GM21825 (cell line): ENCODE results near the gene FRMD4B.
"Not testable (repeated sequence)": the region's sequence is repeated elsewhere in the genome, so short reads cannot be mapped to it uniquely, and the experiment has no call there.

ENCODE experiments used
- ATAC-seq: cut with Tn5 transposase; IDR thresholded peaks from one replicate; pipeline ENCODE4 v1.9.1; 2021; ENCODE audit warnings: mild to moderate bottlenecking, moderate library complexity; ENCODE audit not compliant: unreplicated experiment

The FRMD4B gene

DNA sequence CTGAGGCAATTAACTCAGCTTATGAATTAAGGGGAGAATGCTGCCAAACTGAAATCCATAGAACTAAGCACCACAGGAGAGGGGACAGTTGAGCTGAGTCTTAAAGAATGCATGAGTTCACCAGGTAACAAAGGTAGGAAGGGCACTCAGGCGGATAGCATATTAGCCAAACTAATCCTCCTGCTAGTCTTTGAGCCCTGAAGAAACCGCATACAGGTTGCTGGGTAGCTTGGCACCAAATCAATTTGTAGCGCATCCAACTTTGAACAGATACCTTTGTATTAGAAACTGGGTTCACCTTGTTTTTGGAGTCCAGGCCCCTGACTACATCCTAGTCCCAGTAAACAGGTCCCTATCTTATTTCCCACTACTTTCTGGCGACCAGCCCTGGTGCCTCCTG is 93.7 kb downstream of the FRMD4B start:
- ATAC-seq, result no peak

- ATAC-seq, result no peak
Observed at GRCh38 chr3:69290430-69290829, 95.5 kb downstream of the FRMD4B start.

GRCh38 chr3:69290006-69290405 is 95.9 kb downstream of the FRMD4B start:
- no peak for ATAC-seq

- ATAC-seq, result no peak
Observed at GRCh38 chr3:69288161-69288895, 97.6 kb downstream of the FRMD4B start.

DNA sequence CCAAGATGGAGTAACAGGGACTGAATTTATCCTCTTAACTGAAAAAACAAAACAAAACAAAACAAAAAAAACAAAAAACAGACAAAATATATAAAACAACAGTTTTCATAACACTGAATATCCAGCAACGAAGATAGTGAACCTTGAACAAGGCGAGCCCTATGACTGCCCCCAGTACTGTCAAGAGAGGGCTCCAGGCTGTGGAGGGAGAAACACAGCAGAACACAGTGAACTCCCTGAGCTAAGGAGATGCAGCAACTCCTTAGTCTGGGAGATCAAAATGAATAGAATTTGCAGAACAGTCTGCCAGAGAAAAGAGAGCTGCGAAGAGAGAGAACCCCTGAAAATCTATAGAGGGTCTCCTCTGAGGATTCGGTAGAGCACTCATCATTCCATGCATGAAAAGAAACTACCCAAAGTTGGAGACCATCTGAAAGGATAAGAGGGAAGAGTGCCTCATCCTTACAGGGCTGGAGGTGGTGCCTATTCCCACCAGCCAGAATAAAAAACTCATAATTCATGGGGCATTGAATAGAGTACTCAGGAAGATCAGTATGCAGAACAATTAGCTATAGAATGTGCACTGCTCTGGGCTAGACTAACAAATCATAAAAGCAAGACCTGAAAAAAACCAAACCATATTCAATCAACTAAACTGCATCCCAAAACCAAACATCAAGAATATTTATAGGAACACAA is 101.8 kb downstream of the FRMD4B start:
- ATAC-seq, result no peak

DNA sequence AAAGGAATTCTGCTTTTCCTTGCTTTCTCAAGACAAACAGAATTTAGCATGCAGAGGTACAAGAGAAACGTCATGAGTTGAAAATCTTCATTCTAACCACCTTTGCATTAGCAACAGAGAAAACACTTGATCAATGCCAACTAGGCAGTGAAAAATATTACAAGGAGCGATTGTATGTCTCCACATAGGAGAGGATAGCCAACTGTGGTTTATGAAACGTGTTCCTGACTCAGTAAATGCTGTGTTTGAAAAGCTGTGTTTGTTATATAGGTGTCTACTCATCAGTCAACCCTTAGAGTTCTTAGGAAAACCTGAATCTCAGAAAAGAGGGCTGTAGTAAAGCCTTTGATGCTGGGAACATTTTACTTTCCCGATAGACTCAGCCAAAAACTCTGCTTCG is 102.4 kb downstream of the FRMD4B start:
- ATAC-seq, result no peak

DNA sequence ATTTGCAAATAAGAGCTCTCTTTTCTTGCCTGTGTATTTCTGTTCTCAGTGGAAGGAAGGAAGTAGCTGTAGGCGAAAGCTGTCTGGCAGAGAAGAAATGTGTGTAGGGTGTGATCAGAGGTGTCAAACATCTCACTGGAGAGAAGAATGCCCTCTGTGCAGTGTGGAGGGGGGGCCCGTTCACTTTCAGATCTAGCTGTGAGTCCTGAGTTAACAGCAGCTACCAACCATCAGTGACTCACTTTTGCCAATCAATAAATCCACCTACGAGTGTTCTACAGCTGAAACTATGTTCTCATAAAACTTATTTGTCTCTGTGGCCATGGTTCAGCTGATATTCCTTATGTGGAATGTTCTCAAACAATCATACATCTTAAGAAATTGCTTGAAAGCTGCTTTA is 103.7 kb downstream of the FRMD4B start:
- ATAC-seq, result no peak

DNA sequence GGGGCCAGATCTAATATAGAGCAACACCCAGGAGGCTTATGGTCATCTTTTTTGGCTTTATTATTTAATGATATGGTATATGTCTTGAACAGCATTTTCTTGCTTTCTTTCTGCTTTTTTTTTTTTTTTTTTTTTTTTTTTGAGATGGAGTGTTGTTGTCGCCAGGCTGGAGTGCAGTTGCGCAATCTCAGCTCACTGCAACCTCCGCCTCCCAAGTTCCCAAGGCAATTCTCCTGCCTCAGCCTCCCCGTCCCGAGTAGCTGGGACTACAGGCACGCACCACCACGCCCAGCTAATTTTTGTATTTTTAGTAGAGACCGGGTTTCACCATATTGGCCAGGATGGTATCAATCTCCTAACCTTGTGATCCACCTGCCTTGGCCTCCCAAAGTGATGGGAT is 108.5 kb downstream of the FRMD4B start:
- not testable (repeated sequence) for ATAC-seq

- no peak for ATAC-seq
Observed at GRCh38 chr3:69276884-69277283, 109.0 kb downstream of the FRMD4B start.

DNA sequence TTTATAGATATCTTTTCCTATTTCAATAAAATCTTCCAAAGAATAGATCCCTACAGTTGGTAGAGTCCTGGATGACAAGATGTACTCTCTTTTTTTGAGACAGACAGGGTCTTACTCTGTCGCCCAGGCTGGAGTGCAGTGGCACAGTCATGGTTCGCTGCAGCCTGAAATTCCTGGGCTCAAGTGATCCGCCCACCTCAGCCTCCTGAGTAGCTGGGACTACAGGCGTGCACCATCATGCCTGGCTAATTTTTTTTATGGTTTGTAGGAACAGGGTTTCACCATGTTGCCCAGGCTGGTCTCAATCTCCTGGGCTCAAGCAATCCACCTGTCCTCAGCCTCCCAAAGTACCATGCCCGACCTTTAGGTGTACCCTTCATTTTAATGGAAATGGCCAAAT is 109.7 kb downstream of the FRMD4B start:
- ATAC-seq, result not testable (repeated sequence)

GRCh38 chr3:69273896-69274295 is 112.0 kb downstream of the FRMD4B start:
- ATAC-seq, result no peak

GRCh38 chr3:69272556-69272955 is 113.3 kb downstream of the FRMD4B start:
- ATAC-seq, result no peak

- no peak for ATAC-seq
Observed at GRCh38 chr3:69271098-69271497, 114.8 kb downstream of the FRMD4B start.

- no peak for ATAC-seq
Observed at GRCh38 chr3:69266585-69266984, 119.3 kb downstream of the FRMD4B start.

DNA sequence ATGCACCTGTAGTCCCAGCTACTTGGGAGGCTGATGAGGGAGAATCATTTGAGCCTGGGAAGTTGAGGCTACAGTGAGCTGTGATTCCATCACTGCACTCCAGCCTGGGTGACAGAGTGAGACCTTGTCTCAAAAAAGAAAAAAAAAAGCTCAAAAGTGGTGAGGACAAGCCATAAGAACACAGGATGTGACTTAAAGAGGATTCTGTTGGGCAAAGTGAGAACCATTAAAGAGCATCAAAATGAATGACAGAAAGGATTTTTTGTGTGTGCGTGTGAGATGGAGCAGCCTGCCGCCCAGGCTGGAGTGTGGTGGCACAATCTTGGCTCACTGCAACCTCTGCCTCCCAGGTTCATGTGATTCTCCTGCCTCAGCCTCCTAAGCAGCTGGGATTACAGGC is 119.8 kb downstream of the FRMD4B start:
- ATAC-seq, result not testable (repeated sequence)

GRCh38 chr3:69260843-69261405 is 125.0 kb downstream of the FRMD4B start:
- ATAC-seq, result not testable (repeated sequence)

DNA sequence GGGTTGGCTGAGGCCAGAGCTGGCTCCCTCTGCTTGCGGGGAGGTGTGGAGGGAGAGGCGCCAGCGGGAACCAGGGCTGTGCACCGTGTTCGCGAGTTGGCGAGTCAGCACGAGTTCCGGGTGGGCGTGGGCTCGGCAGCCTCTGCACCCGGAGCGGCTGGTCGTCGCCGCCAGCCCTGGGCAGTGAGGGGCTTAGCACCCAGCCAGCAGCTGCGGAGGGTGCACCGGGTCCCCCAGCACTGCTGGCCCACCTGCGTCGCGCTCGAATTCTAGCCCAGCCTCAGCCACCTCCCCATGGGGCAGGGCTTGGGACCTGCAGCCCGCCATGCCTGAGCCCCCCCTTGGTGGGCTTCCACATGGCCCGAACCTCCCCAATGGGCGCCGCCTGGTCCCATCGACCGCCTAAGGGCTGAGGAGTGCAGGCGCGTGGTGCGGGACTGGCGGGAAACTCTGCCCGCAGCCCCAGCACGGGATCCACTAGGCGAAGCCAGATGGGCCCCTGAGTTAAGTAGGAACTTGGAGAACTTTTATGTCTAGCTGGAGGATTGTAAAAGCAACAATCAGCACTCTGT is 125.6 kb downstream of the FRMD4B start:
- no peak for ATAC-seq

DNA sequence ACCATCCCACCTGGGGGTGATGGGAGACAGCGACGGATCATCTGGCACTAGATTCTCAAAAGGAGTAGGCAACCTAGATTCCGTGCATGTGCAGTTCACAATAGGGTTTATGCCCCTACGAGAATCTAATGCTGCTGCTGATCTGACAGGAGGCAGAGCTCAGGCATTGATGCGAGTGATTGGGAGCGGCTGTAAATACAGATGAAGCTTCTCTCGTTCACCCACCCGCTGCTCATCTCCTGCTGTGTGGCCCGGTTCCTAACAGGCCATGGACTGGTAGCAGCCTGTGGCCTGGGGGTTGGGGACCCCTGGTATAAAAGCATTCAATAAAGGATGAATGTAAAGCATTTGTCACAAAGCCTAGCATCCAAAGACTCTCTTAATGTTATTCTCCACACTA is 126.8 kb downstream of the FRMD4B start:
- ATAC-seq, result no peak

GRCh38 chr3:69255928-69256327 is 130.0 kb downstream of the FRMD4B start:
- no peak for ATAC-seq

DNA sequence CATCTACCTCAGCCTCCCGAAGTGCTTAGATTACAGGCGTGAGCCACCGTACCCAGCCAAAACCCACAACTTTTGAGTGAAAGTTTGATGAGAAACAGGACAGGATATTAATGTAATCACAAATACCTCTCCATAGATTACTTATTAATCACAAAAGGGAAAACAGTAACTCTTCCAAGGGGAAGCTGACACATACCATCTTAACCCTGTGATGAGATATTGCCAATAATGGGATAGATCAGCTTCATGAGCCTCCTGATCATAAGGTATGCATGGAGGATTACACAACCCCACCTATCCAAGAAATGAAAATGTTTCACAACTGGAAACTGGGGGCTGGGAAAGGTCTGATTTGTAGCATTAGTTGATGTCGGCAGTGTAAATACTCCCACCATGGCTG is 131.5 kb downstream of the FRMD4B start:
- ATAC-seq, result no peak

DNA sequence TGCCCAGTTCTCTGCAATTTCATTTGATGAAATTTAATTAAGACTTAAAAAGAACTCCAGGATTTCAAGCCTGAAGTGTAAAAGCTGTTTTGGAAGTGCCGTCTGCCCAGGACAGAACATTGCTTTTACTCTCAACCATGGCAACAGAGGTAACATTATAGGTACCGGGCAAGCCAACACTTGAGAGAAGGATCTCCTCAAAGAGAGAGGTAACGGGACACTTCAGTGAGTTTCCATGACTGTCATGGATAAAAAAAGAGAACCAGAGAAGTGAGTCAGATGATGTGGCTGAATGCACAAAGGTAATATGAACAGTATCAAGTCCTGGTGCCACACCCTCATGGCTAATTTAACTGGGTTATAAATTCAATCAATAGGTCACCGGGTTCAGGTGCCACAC is 133.3 kb downstream of the FRMD4B start:
- ATAC-seq, result no peak

DNA sequence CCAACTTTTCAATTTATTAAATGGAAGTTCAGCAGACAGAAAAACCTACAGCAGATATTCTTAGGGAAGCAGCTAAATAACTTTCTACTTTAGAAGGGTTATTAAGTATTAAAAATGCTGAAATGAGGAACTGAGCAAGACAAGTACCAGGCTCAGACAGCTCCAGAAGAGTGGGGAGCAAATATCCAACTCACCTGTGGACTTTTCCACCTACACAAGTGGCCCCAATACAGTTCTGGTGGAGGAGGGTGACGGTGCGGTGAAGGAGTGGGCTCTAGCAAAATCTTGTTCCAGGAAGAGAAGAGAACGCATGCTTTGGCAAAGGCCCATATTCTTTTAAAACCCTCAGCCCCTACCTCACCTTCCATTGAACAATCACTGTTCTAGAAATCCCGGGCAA is 133.7 kb downstream of the FRMD4B start:
- no peak for ATAC-seq
